GM21528 (cell line): ENCODE results near the gene SLC26A1.

ENCODE experiments used
- ATAC-seq: cut with Tn5 transposase; IDR thresholded peaks from one replicate; pipeline ENCODE4 v1.9.1; 2021; ENCODE audit warnings: mild to moderate bottlenecking, moderate library complexity; ENCODE audit not compliant: unreplicated experiment, low FRiP score

The SLC26A1 gene

DNA sequence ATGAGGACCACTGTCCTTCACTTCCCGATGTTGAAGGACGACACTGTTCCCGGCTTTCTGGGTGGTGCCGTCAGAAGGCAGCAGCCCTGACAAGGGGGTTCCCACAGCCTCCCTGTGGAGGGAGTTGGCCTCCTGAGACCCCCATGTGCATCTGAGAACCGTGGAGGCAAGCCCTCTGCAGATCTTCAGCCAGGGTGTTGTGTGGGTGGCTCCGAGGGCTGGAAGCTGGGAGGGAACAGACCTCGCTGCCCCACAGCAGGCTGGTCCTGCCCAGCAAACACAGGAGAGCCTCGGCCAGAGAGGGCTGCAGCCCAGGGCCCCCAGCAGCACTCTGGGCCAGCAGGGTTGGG lies 36.0 kb downstream of the SLC26A1 start:
- ATAC-seq = no peak

- no peak for ATAC-seq
Measured at GRCh38 chr4:956531-957230, 36.5 kb downstream of the SLC26A1 start.

- no peak for ATAC-seq
Measured at GRCh38 chr4:955931-956381, 37.2 kb downstream of the SLC26A1 start.

DNA sequence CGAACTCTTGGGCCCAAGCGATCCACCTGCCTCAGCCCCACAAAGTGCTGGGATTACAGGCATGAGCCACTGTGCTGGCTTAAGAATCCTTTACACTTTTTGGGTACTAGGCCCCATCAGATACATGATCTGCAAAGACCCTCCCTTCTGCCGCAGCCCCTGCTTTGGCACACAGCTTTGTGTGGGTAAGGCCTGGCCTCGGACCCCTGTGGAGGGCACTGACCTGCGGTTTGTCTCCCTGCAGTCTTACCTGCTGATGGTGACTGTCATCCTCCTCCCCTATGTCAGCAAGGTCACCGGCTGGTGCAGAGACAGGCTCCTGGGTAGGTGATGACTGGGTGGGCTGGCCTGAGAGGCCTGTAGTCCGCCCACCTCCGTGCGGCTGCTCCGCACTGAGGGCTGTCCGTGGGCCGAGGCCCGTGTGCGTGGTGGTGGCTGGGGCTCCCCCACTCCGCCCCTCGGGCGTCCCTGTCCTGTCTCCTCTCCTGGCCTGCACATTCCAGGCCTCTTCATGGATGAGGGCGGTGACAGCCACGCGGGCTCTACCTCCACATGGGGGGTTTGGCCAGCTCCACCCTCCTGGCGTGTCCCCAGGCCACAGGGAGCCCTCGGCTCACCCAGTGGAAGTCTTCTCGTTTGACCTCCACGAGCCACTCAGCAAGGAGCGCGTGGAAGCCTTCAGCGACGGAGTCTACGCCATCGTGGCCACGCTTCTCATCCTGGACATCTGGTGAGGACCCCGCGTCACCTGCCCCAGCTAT lies 37.9 kb downstream of the SLC26A1 start:
- no peak for ATAC-seq

GRCh38 chr4:954211-955020 lies 38.8 kb downstream of the SLC26A1 start:
- no peak for ATAC-seq

DNA sequence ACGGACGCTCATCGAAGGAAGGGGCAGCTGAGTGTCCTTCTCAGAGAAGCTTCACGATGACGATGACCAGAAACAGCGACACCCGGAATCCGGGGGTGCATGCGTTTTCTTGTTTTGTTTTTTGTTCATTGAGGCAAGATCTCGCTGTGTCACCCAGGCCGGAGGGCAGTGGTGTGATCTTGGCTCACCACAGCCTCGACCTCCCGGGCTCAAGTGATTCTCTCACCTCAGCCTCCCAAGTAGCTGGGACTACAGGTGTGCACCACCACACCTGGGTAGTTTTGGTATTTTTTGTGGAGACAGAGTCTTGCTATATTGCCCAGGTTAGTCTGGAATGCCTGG lies 39.7 kb downstream of the SLC26A1 start:
- no peak for ATAC-seq

GRCh38 chr4:952881-953573 lies 40.2 kb downstream of the SLC26A1 start:
- ATAC-seq = no peak

DNA sequence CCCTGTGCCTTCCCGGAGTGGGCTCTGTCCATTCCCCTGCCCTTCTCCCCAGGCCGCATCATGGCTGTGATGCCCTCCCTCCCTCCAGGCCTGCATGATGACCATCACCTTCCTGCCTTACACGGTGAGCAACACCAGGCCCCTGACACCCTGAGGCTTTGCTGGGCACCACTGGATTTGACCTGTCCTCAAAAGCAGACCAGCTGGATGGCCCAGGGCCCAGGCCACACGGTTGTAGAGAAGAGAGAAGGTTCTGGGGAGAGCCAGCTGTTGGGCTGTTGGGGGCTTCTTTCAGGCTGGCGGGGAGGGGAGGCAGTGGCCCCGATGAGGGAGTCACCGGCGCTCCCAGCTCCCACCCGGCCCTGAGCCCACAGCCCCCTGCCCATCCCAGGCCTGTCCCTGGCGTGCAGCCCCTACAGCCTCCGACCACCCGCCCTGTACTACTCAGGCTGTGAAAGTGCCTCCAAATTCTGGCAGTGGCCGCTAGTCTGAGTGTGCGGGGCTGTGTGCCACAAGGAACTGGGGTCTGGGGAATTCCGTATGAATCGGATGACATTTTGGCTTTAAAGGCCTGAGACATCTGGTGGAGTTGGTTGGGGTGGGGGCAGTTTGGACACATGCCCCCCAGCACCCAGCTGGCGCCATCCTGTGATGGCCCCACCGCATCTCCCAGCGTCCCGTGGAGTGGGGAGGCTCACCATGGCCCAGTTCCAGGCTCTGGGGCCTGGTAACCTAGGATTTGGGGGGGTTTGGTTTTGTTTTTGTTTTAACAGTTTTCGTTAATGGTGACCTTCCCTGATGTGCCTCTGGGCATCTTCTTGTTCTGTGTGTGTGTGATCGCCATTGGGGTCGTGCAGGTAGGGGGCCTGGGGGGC lies 41.4 kb downstream of the SLC26A1 start:
- no peak for ATAC-seq

DNA sequence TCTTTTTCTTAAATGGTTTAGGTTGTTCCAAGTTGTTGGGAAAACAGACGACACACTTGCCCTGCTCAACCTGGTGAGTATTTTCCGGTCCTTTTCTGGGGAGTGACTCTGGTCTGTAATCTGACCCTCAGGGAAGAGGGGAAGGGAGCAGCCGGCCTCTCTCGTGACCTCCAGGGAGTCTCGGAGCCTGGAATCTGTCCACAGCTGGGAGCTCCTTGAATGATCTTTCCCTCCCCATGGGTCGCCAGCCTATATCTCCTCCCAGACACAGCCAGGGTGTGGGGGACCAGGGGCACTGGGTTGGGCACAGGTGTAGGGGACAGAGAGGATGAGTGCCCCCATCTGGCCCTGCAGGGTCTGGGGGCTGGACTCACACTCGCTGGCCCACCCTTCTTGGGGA lies 42.0 kb downstream of the SLC26A1 start:
- ATAC-seq = no peak

DNA sequence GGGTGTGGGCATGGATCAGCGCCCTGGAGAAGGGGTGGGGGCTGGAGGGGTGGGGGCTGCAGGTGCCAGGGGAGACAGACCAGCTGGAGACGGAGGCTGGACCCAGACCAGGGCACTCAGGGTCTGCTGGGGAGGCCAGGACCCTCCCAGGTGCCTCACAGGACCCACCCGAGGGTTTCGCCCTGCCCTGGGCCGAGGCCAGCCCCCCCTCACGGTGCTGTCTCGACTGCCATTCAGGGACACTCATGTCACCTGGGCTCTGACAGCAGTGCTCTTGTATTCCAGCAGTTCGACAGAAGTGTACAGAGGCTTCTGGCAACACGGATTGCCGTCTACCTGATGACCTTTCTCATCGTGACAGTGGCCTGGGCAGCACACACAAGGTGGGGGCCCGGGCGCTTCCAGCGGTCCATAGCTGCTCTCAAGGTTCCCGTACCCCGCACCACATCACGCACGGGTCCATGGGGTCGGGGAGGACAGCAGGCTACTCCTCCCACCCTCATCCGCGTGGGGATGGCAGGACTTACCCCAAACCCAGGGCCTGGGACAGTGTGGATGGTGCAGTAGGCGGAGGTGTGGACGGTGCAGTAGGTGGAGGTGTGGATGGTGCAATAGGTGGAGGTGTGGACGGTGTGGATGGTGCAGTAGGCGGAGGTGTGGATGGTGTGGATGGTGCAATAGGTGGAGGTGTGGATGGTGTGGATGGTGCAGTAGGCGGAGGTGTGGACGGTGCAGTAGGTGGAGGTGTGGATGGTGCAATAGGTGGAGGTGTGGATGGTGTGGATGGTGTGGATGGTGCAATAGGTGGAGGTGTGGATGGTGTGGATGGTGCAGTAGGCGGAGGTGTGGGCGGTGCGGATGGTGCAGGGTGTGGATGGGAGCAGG lies 42.8 kb downstream of the SLC26A1 start:
- no peak for ATAC-seq

DNA sequence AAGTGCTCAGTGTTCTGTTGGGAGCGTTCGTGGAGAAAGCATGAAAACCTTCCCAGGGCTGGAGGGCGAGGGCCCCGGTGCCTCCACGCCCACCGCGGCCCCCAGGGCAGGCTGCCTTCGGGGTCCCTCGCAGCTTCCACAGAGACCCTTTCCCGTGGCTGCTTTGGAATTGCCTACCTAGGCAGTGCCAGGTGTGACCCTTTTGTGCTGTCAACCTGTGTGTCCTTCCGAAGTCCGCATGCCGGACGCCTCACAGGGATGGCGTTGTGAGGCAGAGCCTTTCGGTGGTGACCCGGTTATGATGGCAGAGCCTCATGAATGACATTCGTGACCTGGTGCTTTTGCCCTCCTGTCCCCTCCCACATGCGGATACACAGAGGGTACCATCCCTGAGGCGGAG lies 43.5 kb downstream of the SLC26A1 start:
- no peak for ATAC-seq

GRCh38 chr4:948936-949300 lies 44.3 kb downstream of the SLC26A1 start:
- ATAC-seq = no peak

DNA sequence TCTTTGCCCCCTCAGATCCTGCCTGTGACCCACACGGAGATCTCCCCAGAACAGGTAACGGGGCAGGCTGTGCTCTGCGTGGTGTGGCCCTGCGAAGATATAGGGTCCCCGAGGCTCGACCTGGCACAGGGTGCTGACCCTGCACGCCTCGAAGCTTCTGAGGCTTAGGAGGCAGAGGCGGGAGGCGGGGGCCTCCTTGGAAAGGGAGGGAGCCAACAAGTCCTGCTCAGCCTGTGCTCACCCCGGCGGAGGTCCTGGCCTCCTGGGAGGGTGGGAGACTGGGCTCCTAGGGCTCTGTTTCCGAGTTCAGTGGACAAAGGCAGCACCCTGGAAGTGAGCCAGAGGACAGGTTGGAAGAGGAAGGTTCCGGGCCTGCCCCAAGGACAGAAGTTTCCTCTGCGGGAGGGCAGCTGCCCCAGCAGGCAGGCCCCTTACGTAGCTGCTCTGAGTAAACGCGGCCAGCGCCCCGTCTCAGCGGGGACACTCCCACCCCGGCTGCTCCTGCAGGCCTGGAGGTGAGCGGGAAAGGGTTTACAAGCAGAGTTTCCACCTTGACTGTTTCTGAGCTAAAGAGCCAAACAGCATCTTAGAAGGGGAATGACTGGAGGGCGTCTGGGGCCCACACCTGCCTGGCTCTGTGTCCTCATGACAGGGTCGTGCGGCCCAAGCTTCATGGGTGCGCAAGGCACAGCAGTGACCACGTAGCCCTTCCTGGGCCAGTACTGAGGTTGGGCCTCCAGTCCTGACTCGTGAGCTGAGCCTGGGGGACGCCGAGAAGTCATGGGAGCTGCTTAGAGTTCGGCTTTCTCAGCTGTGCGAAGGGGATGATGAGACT lies 44.9 kb downstream of the SLC26A1 start:
- ATAC-seq = no peak

GRCh38 chr4:947491-947971 lies 45.7 kb downstream of the SLC26A1 start:
- no peak for ATAC-seq

DNA sequence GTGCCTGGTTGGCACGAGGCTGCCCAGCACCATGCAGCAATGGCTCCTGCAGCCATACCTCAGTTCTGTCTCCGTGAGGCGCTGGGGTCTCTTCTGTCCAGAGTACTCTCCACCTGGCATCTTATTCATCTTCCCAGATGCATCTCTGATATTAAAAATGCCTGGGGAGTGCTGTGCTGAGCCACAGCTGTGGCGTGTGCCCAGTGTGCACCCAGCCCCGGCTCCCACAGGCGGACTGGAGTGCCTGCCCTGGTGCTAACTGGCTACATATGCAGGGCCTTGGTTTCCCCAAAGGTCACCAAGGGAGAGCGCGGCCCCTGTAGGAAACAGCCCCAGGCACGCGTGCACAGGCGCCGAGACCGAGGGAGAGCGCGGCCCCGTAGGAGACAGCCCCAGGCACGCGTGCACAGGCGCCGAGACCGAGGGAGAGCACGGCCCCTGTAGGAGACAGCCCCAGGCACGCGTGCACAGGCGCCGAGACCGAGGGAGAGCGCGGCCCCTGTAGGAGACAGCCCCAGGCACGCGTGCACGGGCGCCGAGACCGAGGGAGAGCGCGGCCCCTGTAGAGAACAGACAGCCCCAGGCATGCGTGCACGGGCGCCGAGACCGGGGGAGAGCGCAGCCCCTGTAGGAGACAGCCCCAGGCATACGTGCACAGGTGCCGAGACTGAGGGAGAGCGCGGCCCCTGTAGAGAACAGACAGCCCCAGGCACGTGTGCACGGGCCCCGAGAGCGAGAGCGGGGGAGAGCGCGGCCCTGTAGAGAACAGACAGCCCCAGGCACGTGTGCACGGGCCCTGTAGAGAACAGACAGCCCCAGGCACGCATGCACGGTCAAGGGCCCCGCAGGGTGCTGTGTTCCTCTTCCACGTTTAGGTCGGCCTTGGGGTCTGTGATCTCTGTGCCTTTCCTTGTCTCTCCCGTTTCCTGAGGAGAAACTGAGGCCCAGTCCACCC lies 46.4 kb downstream of the SLC26A1 start:
- no peak for ATAC-seq

DNA sequence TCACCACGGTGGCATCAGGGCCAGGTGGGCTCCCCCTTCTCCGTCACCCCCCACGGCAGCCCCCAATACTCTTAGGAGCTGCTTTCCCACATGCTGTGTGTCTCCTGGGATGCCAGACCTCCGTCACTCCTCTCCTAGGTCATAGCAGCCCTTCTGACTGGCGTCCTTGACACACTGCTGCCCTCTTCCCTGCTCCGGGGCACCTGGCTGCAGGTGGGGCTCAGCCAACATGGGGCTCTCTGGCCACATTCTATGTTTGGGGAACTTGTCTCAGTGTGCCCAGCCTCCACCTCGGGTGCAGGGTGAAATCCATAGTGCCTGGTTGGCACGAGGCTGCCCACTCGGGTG lies 47.1 kb downstream of the SLC26A1 start:
- ATAC-seq = no peak
